OCI-LY7 (cell line): Measurements from ENCODE around the gene ZNF423. TPM values are rescaled to one million over a fixed set of nuclear protein-coding genes. Genes with fewer than 3 reads are reported as not detected.

Source experiments
- BruUV-seq: library from RNA; stranded (reverse); fragments of 400-500 nt; replicated peaks from 2 replicates; lab custom pipeline; 2021; lab: Mats Ljungman, UMichigan
- CTCF ChIA-PET: fragments of 300-600 bp; sonication (Branson Sonifier 250); formaldehyde crosslinking; loops from one replicate; lab custom pipeline; 2022; ENCODE audit warnings: antibody characterized with exemption; ENCODE audit not compliant: unreplicated experiment; lab: Charles Lee
- POLR2A ChIA-PET: fragments of 300-600 bp; sonication (Branson Sonifier 250); formaldehyde crosslinking; loops from one replicate; lab custom pipeline; 2022; ENCODE audit warnings: antibody characterized with exemption; lab: Charles Lee
- DNase-seq: peaks from one replicate; pipeline ENCODE4 v3.0.0-alpha.2; 2015; ENCODE audit warnings: low spot score
- H2AFZ ChIP-seq: fragments of 200-600 bp; sonication (generic), shearing (Covaris generic); 2 replicates; pipeline ENCODE4 v1.6.1; 2014; ENCODE audit warnings: mild to moderate bottlenecking, antibody characterized with exemption, low read length, moderate library complexity
- H3K27ac ChIP-seq: fragments of 200-600 bp; sonication (generic); 2 replicates; pipeline ENCODE4 v1.5.1; 2014; ENCODE audit warnings: mixed run types, low read depth, mild to moderate bottlenecking, moderate library complexity, low read length, inconsistent platforms; ENCODE audit not compliant: poor library complexity, severe bottlenecking
- H3K36me3 ChIP-seq: fragments of 200-600 bp; sonication (generic); 2 replicates; pipeline ENCODE4 v1.6.1; 2014; ENCODE audit warnings: mild to moderate bottlenecking, antibody characterized with exemption, low read length, moderate library complexity, mixed read lengths; ENCODE audit not compliant: insufficient read depth
- H3K4me1 ChIP-seq: fragments of 200-600 bp; sonication (generic); 2 replicates; pipeline ENCODE4 v1.5.1; 2014; ENCODE audit warnings: mild to moderate bottlenecking, low read length; ENCODE audit not compliant: insufficient read depth, poor library complexity, severe bottlenecking
- H3K4me2 ChIP-seq: fragments of 200-600 bp; sonication (generic); 2 replicates; pipeline ENCODE4 v1.6.1; 2014; ENCODE audit warnings: mild to moderate bottlenecking, low read length
- H3K4me3 ChIP-seq: fragments of 200-600 bp; sonication (generic); 2 replicates; pipeline ENCODE4 v1.5.1; 2014; ENCODE audit warnings: mild to moderate bottlenecking, low read depth, low read length; ENCODE audit not compliant: poor library complexity, severe bottlenecking
- H3K79me2 ChIP-seq: fragments of 200-600 bp; sonication (generic); 2 replicates; pipeline ENCODE4 v1.6.1; 2016; ENCODE audit warnings: low read depth, mild to moderate bottlenecking, low read length, moderate library complexity, mixed read lengths; ENCODE audit not compliant: insufficient read depth
- H3K9me2 ChIP-seq: fragments of 200-600 bp; sonication (generic); 2 replicates; pipeline ENCODE4 v1.6.1; 2016; ENCODE audit warnings: mild to moderate bottlenecking, low read length, mixed read lengths; ENCODE audit not compliant: insufficient read depth
- H3K9me3 ChIP-seq: fragments of 200-600 bp; sonication (generic); 2 replicates; pipeline ENCODE4 v1.6.1; 2014; ENCODE audit warnings: mild to moderate bottlenecking, mixed run types, low read length, mixed read lengths
- H4K20me1 ChIP-seq: fragments of 200-600 bp; sonication (generic); 2 replicates; pipeline ENCODE4 v1.6.1; 2014; ENCODE audit warnings: mild to moderate bottlenecking, antibody characterized with exemption, low read length, moderate library complexity, mixed read lengths; ENCODE audit not compliant: insufficient read depth
- EZH2phosphoT487 ChIP-seq: fragments of 200-600 bp; sonication (generic); IDR thresholded peaks from 2 replicates; pipeline ENCODE4 v1.6.1; 2018; ENCODE audit warnings: low read depth, borderline replicate concordance, mild to moderate bottlenecking, mixed run types, antibody characterized with exemption, low read length, moderate library complexity, mixed read lengths
- intact Hi-C: fragments of 100-400 bp; cut with micrococcal nuclease; formaldehyde crosslinking; loops from one replicate; pipeline ENCODE4 v1.10.0; 2022; ENCODE audit not compliant: unreplicated experiment
- total RNA-seq, 2 experiments: library from RNA; depleted of rRNA in 1 of 2; stranded (reverse); fragments of >200 nt in 1 of 2; shearing (Covaris generic) in 1 of 2; gene quantifications; 2 replicates each; pipeline ENCODE4 v1.2.3, GENCODE V29; 2014 to 2022
- TF ChIP-seq, protein P1 (sequence below): fragments of 200-600 bp; sonication (generic); conservative IDR thresholded peaks from 2 replicates; pipeline ENCODE4 v1.5.1; 2014; ENCODE audit warnings: mild to moderate bottlenecking, antibody characterized with exemption, low read length, moderate library complexity, mixed read lengths

Gene ZNF423
- total RNA-seq, 2 experiments from 2014 or later: 0.09 to 0.13 TPM

DNA sequence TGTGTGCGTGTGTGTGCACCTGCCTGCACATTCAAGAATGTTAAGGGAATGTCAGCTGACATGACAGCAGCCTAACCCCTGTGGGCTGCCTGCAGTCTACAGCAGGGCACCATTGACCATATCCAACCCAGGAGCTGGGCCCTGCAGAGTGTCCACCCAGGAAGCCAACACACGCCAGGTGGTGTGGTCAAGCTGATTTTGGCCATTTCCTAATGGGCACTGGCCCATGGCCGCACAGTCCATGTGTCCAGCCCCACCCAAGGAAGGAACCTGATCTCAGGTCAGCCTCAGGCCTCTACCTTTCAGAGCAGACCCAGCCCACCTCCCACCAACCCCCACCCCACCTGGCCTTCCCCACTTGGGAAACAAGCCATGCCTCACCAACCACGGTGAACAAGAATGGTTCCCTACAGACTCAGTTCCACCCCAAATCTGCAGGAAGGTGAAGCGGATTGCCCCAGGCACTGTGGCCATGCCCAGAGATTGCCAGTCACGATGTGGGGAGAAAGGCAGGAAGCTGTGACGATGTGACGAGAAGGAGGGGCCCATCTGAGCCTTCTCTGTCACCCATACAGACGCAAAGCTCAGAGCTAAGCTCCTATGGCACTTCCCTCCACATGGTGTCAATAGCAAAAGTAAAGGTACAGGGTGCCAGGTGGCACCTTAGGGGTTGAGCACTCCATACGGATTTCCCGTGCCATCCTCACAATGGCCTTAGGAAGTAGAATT, 77.5 kb downstream of the ZNF423 start:
- H2AFZ ChIP-seq: no peak overlapping the region
- no peaks in the 10 kb centered on the region for H3K9me2 ChIP-seq
- DNase-seq: no peak
- ChIA-PET POLR2A (no interaction called here), CTCF (interaction anchor here (0.6 kb wide), 1 partner anchor 27 kb away, joined by 4 read pairs; no protein-coding TSS in a partner anchor)
- BruUV-seq: no TSS peak
- H3K79me2 ChIP-seq: no peaks in the 10 kb centered on the region
- H3K27ac ChIP-seq: no peak overlapping the region
- H3K36me3 ChIP-seq: no peaks in the 10 kb centered on the region
- no peak overlapping the region for H3K4me2 ChIP-seq
- H3K4me3 ChIP-seq: no peak overlapping the region
- TF ChIP-seq, protein P1, sequence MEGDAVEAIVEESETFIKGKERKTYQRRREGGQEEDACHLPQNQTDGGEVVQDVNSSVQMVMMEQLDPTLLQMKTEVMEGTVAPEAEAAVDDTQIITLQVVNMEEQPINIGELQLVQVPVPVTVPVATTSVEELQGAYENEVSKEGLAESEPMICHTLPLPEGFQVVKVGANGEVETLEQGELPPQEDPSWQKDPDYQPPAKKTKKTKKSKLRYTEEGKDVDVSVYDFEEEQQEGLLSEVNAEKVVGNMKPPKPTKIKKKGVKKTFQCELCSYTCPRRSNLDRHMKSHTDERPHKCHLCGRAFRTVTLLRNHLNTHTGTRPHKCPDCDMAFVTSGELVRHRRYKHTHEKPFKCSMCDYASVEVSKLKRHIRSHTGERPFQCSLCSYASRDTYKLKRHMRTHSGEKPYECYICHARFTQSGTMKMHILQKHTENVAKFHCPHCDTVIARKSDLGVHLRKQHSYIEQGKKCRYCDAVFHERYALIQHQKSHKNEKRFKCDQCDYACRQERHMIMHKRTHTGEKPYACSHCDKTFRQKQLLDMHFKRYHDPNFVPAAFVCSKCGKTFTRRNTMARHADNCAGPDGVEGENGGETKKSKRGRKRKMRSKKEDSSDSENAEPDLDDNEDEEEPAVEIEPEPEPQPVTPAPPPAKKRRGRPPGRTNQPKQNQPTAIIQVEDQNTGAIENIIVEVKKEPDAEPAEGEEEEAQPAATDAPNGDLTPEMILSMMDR: no peak
- no peak for TF ChIP-seq EZH2phosphoT487
- no peaks in the 10 kb centered on the region for H4K20me1 ChIP-seq
- H3K9me3 ChIP-seq: no peaks in the 10 kb centered on the region
- H3K4me1 ChIP-seq: no peaks in the 10 kb centered on the region
- intact Hi-C loops: no loop called here

DNA sequence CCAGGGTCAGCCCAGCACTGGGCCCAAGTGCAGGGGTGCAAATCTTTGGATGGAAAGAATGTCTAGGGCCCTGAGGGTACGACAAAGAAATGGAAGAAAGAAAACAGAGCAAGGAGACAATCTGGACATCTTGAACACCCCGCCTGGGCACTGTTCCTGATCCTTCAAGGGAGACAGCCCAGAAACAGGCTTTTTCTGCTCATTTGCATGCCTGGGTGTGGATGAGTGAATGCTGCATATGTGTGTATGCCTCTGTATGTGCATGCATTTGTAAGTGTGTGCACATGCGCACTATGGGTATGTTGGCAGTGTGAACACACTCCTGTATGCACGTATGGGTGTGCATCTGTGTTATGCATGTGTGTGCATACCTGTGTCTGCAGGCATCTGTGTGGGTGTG, 79.2 kb downstream of the ZNF423 start:
- intact Hi-C loops: no loop called here
- Histone ChIP-seq H3K4me2 (no peak overlapping the region), H3K27ac (no peak overlapping the region), H4K20me1 (no peaks in the 10 kb centered on the region), H3K36me3 (no peaks in the 10 kb centered on the region), H2AFZ (no peak overlapping the region), H3K79me2 (no peaks in the 10 kb centered on the region), H3K9me3 (no peaks in the 10 kb centered on the region), H3K9me2 (no peaks in the 10 kb centered on the region), H3K4me3 (no peak overlapping the region), H3K4me1 (no peaks in the 10 kb centered on the region)
- no TSS peak for BruUV-seq
- CTCF ChIA-PET: no interaction called here
- DNase-seq: no peak
- POLR2A ChIA-PET: no interaction called here
- no peak for TF ChIP-seq EZH2phosphoT487
- TF ChIP-seq, protein P1: no peak

DNA sequence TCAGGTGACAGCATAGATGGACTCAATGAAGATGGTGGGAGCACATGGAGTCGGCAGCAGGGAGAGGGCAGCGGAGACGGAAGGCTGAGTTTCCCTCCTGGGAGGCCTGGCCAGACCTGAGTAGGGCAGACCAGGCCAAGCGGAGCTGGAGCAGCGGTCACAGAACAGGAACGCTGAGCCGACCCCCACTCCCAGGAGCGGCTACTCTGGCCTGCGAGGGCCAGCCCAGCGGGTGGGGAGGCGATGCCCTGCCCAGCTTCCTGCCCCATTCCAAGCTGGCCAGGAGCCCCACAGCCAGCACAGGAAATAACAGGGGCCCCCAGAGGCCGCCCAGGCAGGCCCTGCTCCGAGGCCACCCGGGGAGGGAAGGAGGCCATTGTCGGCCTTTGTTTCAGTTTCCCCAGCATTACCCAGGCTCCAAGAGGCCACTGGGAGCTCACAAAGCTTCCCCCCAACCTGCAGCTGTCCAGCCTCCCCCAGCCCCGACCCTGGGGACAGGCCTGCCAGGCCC, 79.8 kb downstream of the ZNF423 start:
- Histone ChIP-seq H3K4me1 (no peaks in the 10 kb centered on the region), H3K79me2 (no peaks in the 10 kb centered on the region), H3K9me2 (no peaks in the 10 kb centered on the region), H3K4me2 (no peak overlapping the region), H3K4me3 (no peak overlapping the region), H3K9me3 (no peaks in the 10 kb centered on the region), H3K36me3 (no peaks in the 10 kb centered on the region), H2AFZ (no peak overlapping the region), H3K27ac (no peak overlapping the region), H4K20me1 (no peaks in the 10 kb centered on the region)
- ChIA-PET POLR2A (no interaction called here), CTCF (no interaction called here)
- DNase-seq: no peak
- intact Hi-C loops: no loop called here
- TF ChIP-seq, protein P1: no peak
- no peak for TF ChIP-seq EZH2phosphoT487
- no TSS peak for BruUV-seq
